Uterus (tissue), 2 donors: Measurements from ENCODE around the gene HBEGF.

Experiments
- CTCF ChIP-seq, 4 experiments: fragments of 200-600 bp in 2 of 4; fragments of 450-650 bp in 2 of 4; sonication (generic) in 2 of 4; IDR thresholded peaks; one replicate each; pipeline ENCODE4 v1.5.1; 2016 to 2019; ENCODE audit warnings: antibody characterized with exemption in 4 of 4, mild to moderate bottlenecking in 2 of 4, moderate library complexity in 1 of 4
- POLR2A ChIP-seq, 2 donors: fragments of 450-650 bp; IDR thresholded peaks; one replicate each; pipeline ENCODE4 v1.6.1; 2016; ENCODE audit warnings: antibody characterized with exemption in 2 of 2, mild to moderate bottlenecking in 1 of 2, moderate library complexity in 1 of 2

- TF ChIP-seq CTCF (IDR thresholded peaks at IDR 0.05) (no peak), POLR2A (IDR thresholded peaks at IDR 0.05) (no peak)
These were observed 34.9 kb upstream of the HBEGF start for GRCh38 chr5:140381351-140381750.
